Tibial nerve (tissue), 4 donors: ENCODE measurements around the gene SMIM38. TPM values are rescaled to one million over a fixed set of nuclear protein-coding genes. Genes with fewer than 3 reads are reported as not detected.

Source experiments
- DNase-seq, 2 donors: peaks; one replicate each; pipeline ENCODE4 v3.0.0-alpha.2; 2019; ENCODE audit warnings: low spot score in 2 of 2
- H3K27ac ChIP-seq, 4 donors: fragments of 200-600 bp; sonication (generic) in 3 of 4; one replicate each; pipeline ENCODE4 v1.5.1; 2017 to 2019; ENCODE audit warnings: mild to moderate bottlenecking in 1 of 4
- H3K27me3 ChIP-seq, 2 donors: fragments of 200-600 bp; sonication (generic) in 1 of 2; one replicate each; pipeline versions ENCODE4 v1.5.1 to v1.6.0; 2017 to 2019
- H3K36me3 ChIP-seq, 3 donors: fragments of 200-600 bp; sonication (generic); one replicate each; pipeline ENCODE4 v1.5.1; 2018 to 2019
- H3K4me1 ChIP-seq, 4 donors: fragments of 200-600 bp; sonication (generic) in 3 of 4; one replicate each; pipeline ENCODE4 v1.5.1; 2017 to 2019
- H3K4me3 ChIP-seq, 4 donors: fragments of 200-600 bp; sonication (generic) in 3 of 4; one replicate each; pipeline ENCODE4 v1.5.1; 2017 to 2019; ENCODE audit warnings: mild to moderate bottlenecking in 1 of 4, moderate library complexity in 1 of 4
- H3K9me3 ChIP-seq, 4 donors: fragments of 200-600 bp; sonication (generic) in 3 of 4; one replicate each; pipeline ENCODE4 v1.5.1; 2017 to 2019
- CTCF ChIP-seq, 5 experiments: fragments of 200-600 bp in 3 of 5; fragments of 450-650 bp in 2 of 5; sonication (generic) in 3 of 5; IDR thresholded peaks; one replicate each; pipeline ENCODE4 v1.5.1; 2016 to 2019; ENCODE audit warnings: antibody characterized with exemption in 5 of 5, mild to moderate bottlenecking in 3 of 5, moderate library complexity in 2 of 5
- EP300 ChIP-seq, 2 donors: sonication (generic); formaldehyde crosslinking; IDR thresholded peaks; one replicate each; pipeline ENCODE4 v1.6.1; 2017; ENCODE audit warnings: antibody characterized with exemption in 2 of 2, mild to moderate bottlenecking in 1 of 2
- POLR2A ChIP-seq, 2 donors: fragments of 450-650 bp; IDR thresholded peaks; one replicate each; pipeline ENCODE4 v1.6.1; 2017; ENCODE audit warnings: antibody characterized with exemption in 2 of 2, mild to moderate bottlenecking in 2 of 2, moderate library complexity in 2 of 2
- WGBS, 2 donors: methylation state at CpG; one replicate each; pipeline ENCODE4 v1.1.5; 2018; 5-methylcytosine and 5-hydroxymethylcytosine counted together
- total RNA-seq, 4 donors: library from RNA; depleted of rRNA; stranded (reverse); fragments of >200 nt; gene quantifications; one replicate each; pipeline ENCODE4 v1.1.0, GENCODE V29; 2016

The SMIM38 gene
- total RNA-seq, 4 donors from 2014 or later = 3.3 to 4.6 (median 4.1) TPM

GRCh38 chr11:69183613-69184012 is 27.9 kb downstream of the SMIM38 start:
- no peak for DNase-seq
- WGBS, 2 donors = 64 to 77% methylated on average over 8 of the region's 8 CpGs
- no peak overlapping the region for H3K4me3 ChIP-seq
- no peaks in the 10 kb centered on the region for H3K27me3 ChIP-seq
- H3K9me3 ChIP-seq = peaks cover 0 to 23% (median 0%) of the 10 kb centered on the region in 4 donors
- H3K4me1 ChIP-seq = no peaks in the 10 kb centered on the region
- no peaks in the 10 kb centered on the region for H3K36me3 ChIP-seq
- H3K27ac ChIP-seq = no peak overlapping the region
- TF ChIP-seq EP300 (IDR thresholded peaks at IDR 0.05) (no peak), POLR2A (IDR thresholded peaks at IDR 0.05) (no peak), CTCF (IDR thresholded peaks at IDR 0.05) (no peak)

GRCh38 chr11:69186316-69187260 is 30.9 kb downstream of the SMIM38 start:
- no peak for TF ChIP-seq EP300 (IDR thresholded peaks at IDR 0.05)
- no peak for TF ChIP-seq CTCF (IDR thresholded peaks at IDR 0.05)
- TF ChIP-seq POLR2A (IDR thresholded peaks at IDR 0.05) = no peak
- WGBS, 2 donors = 58 to 69% methylated on average over 17 of the region's 17 CpGs
- Histone ChIP-seq H3K36me3 (no peaks in the 10 kb centered on the region), H3K4me1 (no peaks in the 10 kb centered on the region), H3K27me3 (no peaks in the 10 kb centered on the region), H3K9me3 (peaks cover 0 to 21% (median 0%) of the 10 kb centered on the region in 4 donors), H3K4me3 (no peak overlapping the region), H3K27ac (no peak overlapping the region)
- DNase-seq = no peak

GRCh38 chr11:69187540-69188065 is 31.9 kb downstream of the SMIM38 start:
- TF ChIP-seq EP300 (IDR thresholded peaks at IDR 0.05) (no peak), POLR2A (IDR thresholded peaks at IDR 0.05) (no peak), CTCF (IDR thresholded peaks at IDR 0.05) (no peak)
- DNase-seq = no peak
- Histone ChIP-seq H3K9me3 (peaks cover 0 to 21% (median 0%) of the 10 kb centered on the region in 4 donors), H3K27me3 (no peaks in the 10 kb centered on the region), H3K4me1 (no peaks in the 10 kb centered on the region), H3K27ac (no peak overlapping the region), H3K4me3 (no peak overlapping the region), H3K36me3 (no peaks in the 10 kb centered on the region)
- WGBS, 2 donors = 90 to 91% methylated on average over 7 of the region's 7 CpGs

- no peak overlapping the region for H3K4me3 ChIP-seq
- no peak for TF ChIP-seq EP300 (IDR thresholded peaks at IDR 0.05)
- TF ChIP-seq CTCF (IDR thresholded peaks at IDR 0.05) = no peak
- TF ChIP-seq POLR2A (IDR thresholded peaks at IDR 0.05) = no peak
- peaks cover 0 to 21% (median 0%) of the 10 kb centered on the region in 4 donors for H3K9me3 ChIP-seq
- H3K4me1 ChIP-seq = no peaks in the 10 kb centered on the region
- no peaks in the 10 kb centered on the region for H3K27me3 ChIP-seq
- no peaks in the 10 kb centered on the region for H3K36me3 ChIP-seq
- DNase-seq = no peak
- WGBS, 2 donors = 74 to 82% methylated on average over 3 of the region's 3 CpGs
- no peak overlapping the region for H3K27ac ChIP-seq
Measured at GRCh38 chr11:69189059-69189458, 33.3 kb downstream of the SMIM38 start.
